Esophagus muscularis mucosa (tissue), 3 donors: ENCODE results near the gene GSTM3.

Experiments used
- POLR2A ChIP-seq: fragments of 450-650 bp; IDR thresholded peaks from one replicate; pipeline ENCODE4 v1.6.1; 2017; ENCODE audit warnings: antibody characterized with exemption, moderate library complexity, mild to moderate bottlenecking, low read depth
- POLR2AphosphoS5 ChIP-seq, 2 donors: sonication (generic); formaldehyde crosslinking; IDR thresholded peaks; one replicate each; pipeline ENCODE4 v1.6.1; 2017; ENCODE audit warnings: antibody characterized with exemption in 2 of 2
- TF ChIP-seq, protein P1 (sequence below), 3 experiments: fragments of 200-600 bp in 2 of 3; fragments of 450-650 bp in 1 of 3; sonication (generic) in 2 of 3; IDR thresholded peaks; one replicate each; pipeline ENCODE4 v1.5.1; 2017 to 2019; ENCODE audit warnings: antibody characterized with exemption in 3 of 3, mild to moderate bottlenecking in 2 of 3, moderate library complexity in 1 of 3

DNA sequence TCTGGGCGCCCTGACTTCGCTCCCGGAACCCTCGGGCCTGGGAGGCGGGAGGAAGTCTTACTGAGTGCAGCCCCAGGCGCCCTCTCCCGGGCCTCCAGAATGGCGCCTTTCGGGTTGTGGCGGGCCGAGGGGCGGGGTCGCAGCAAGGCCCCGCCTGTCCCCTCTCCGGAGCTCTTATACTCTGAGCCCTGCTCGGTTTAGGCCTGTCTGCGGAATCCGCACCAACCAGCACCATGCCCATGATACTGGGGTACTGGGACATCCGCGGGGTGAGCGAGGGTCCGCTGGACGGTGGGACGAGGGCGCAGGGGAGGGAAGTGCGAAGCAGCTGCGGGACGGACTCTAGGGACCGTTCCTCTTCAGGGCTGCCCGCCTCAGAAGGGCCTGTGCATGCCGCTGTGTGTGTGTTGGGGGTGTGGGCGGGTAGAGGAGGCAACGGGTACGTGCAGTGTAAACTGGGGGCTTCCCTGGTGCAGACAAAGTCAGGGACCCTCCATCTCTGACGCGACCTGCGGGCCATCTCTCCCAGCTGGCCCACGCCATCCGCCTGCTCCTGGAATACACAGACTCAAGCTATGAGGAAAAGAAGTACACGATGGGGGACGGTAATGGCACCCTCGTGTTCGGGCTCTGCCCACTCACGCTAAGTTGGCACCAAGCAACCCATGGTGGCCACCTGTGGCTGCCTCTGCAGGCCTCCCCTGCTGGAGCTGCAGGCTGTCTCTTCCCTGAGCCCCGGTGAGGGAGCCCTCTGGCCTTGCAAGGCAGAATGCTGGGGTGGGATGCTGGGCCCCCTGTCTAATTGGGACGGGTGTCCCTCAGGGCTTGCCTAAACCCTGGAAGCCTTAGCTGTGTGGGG is 53.0 kb downstream of the GSTM3 start, which contains the start of gene GSTM1:
- TF ChIP-seq, protein P1, sequence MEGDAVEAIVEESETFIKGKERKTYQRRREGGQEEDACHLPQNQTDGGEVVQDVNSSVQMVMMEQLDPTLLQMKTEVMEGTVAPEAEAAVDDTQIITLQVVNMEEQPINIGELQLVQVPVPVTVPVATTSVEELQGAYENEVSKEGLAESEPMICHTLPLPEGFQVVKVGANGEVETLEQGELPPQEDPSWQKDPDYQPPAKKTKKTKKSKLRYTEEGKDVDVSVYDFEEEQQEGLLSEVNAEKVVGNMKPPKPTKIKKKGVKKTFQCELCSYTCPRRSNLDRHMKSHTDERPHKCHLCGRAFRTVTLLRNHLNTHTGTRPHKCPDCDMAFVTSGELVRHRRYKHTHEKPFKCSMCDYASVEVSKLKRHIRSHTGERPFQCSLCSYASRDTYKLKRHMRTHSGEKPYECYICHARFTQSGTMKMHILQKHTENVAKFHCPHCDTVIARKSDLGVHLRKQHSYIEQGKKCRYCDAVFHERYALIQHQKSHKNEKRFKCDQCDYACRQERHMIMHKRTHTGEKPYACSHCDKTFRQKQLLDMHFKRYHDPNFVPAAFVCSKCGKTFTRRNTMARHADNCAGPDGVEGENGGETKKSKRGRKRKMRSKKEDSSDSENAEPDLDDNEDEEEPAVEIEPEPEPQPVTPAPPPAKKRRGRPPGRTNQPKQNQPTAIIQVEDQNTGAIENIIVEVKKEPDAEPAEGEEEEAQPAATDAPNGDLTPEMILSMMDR (IDR thresholded peaks at IDR 0.05), result no peak
- TF ChIP-seq POLR2AphosphoS5 (IDR thresholded peaks at IDR 0.05), result no peak
- no peak for TF ChIP-seq POLR2A
